Loucy (cell line): ENCODE data around the gene MAP4K3.

ENCODE experiments used
- H2AFZ ChIP-seq: fragments of 200-600 bp; sonication (generic); 2 replicates; pipeline ENCODE4 v1.6.0; 2016; ENCODE audit warnings: antibody characterized with exemption, mild to moderate bottlenecking, low read length, moderate library complexity
- H3F3A ChIP-seq: fragments of 200-600 bp; 2 replicates; pipeline ENCODE4 v1.6.0; 2016; ENCODE audit warnings: antibody characterized with exemption, low read depth, mild to moderate bottlenecking
- H3K27me3 ChIP-seq: fragments of 200-600 bp; sonication (generic); 2 replicates; pipeline ENCODE4 v1.6.1; 2014; ENCODE audit warnings: low read length, mild to moderate bottlenecking; ENCODE audit not compliant: insufficient read depth, poor library complexity, severe bottlenecking
- H3K36me3 ChIP-seq: fragments of 200-600 bp; sonication (generic); 2 replicates; pipeline ENCODE4 v1.6.1; 2016; ENCODE audit warnings: low read length; ENCODE audit not compliant: insufficient read depth
- H3K4me1 ChIP-seq: fragments of 200-600 bp; sonication (generic); 2 replicates; pipeline ENCODE4 v1.5.1; 2014; ENCODE audit warnings: low read length, mild to moderate bottlenecking; ENCODE audit not compliant: insufficient read depth, poor library complexity, severe bottlenecking
- H3K4me2 ChIP-seq: fragments of 200-600 bp; sonication (generic); 2 replicates; pipeline ENCODE4 v1.6.0; 2014; ENCODE audit warnings: antibody characterized with exemption, low read length, low read depth, mild to moderate bottlenecking; ENCODE audit not compliant: poor library complexity, severe bottlenecking
- H3K4me3 ChIP-seq: fragments of 200-600 bp; sonication (generic); 2 replicates; pipeline ENCODE4 v1.5.1; 2014; ENCODE audit warnings: low read length, mild to moderate bottlenecking, mixed read lengths; ENCODE audit not compliant: poor library complexity, severe bottlenecking
- H3K79me2 ChIP-seq: fragments of 200-600 bp; sonication (generic); 2 replicates; pipeline ENCODE4 v1.6.1; 2014; ENCODE audit warnings: low read length; ENCODE audit not compliant: insufficient read depth
- H3K9ac ChIP-seq: fragments of 200-600 bp; sonication (generic); 2 replicates; pipeline ENCODE4 v1.6.0; 2014; ENCODE audit warnings: mild to moderate bottlenecking, low read depth, low read length, moderate library complexity; ENCODE audit not compliant: poor library complexity, severe bottlenecking
- H3K9me2 ChIP-seq: fragments of 200-600 bp; sonication (generic); replicated peaks from 2 replicates; pipeline ENCODE4 v1.6.1; 2016; ENCODE audit warnings: low read depth, low read length, mixed read lengths
- H3K9me3 ChIP-seq: fragments of 200-600 bp; sonication (generic); 2 replicates; pipeline ENCODE4 v1.6.1; 2014; ENCODE audit warnings: mild to moderate bottlenecking, antibody characterized with exemption, low read length, low read depth; ENCODE audit not compliant: insufficient read depth
- H4K20me1 ChIP-seq: fragments of 200-600 bp; sonication (generic); 2 replicates; pipeline ENCODE4 v1.6.0; 2014; ENCODE audit warnings: antibody characterized with exemption, low read length, mild to moderate bottlenecking; ENCODE audit not compliant: insufficient read depth, poor library complexity, severe bottlenecking
- EZH2phosphoT487 ChIP-seq: fragments of 200-600 bp; IDR thresholded peaks from 2 replicates; pipeline ENCODE4 v1.6.1; 2018; ENCODE audit warnings: antibody characterized with exemption, mild to moderate bottlenecking, moderate library complexity, borderline replicate concordance
- TF ChIP-seq, protein P1 (sequence below): fragments of 200-600 bp; sonication (generic); conservative IDR thresholded peaks from 2 replicates; pipeline ENCODE4 v1.5.1; 2014; ENCODE audit warnings: mild to moderate bottlenecking, antibody characterized with exemption, low read length

The MAP4K3 gene

GRCh38 chr2:39484206-39484605 is 47.1 kb upstream of the MAP4K3 start:
- Histone ChIP-seq H3K4me1 (no peaks in the 10 kb centered on the region), H3K79me2 (no peaks in the 10 kb centered on the region), H3F3A (no peaks in the 10 kb centered on the region), H3K9me2 (no peaks in the 10 kb centered on the region), H3K4me2 (no peak overlapping the region), H3K4me3 (no peak overlapping the region), H3K9ac (no peak overlapping the region), H3K36me3 (no peaks in the 10 kb centered on the region), H2AFZ (no peak overlapping the region), H4K20me1 (no peaks in the 10 kb centered on the region), H3K27me3 (no peaks in the 10 kb centered on the region), H3K9me3 (no peaks in the 10 kb centered on the region)
- TF ChIP-seq, protein P1, sequence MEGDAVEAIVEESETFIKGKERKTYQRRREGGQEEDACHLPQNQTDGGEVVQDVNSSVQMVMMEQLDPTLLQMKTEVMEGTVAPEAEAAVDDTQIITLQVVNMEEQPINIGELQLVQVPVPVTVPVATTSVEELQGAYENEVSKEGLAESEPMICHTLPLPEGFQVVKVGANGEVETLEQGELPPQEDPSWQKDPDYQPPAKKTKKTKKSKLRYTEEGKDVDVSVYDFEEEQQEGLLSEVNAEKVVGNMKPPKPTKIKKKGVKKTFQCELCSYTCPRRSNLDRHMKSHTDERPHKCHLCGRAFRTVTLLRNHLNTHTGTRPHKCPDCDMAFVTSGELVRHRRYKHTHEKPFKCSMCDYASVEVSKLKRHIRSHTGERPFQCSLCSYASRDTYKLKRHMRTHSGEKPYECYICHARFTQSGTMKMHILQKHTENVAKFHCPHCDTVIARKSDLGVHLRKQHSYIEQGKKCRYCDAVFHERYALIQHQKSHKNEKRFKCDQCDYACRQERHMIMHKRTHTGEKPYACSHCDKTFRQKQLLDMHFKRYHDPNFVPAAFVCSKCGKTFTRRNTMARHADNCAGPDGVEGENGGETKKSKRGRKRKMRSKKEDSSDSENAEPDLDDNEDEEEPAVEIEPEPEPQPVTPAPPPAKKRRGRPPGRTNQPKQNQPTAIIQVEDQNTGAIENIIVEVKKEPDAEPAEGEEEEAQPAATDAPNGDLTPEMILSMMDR, result no peak
- no peak for TF ChIP-seq EZH2phosphoT487

GRCh38 chr2:39483534-39483933 is 46.4 kb upstream of the MAP4K3 start:
- H3K27me3 ChIP-seq, result no peaks in the 10 kb centered on the region
- no peak overlapping the region for H3K4me2 ChIP-seq
- H3K4me1 ChIP-seq, result no peaks in the 10 kb centered on the region
- H3K9ac ChIP-seq, result no peak overlapping the region
- H3K36me3 ChIP-seq, result no peaks in the 10 kb centered on the region
- 0 out of 2 replicates have a peak, but pooled peaks cover under 1% of the 10 kb centered on the region for H3K9me3 ChIP-seq
- no peaks in the 10 kb centered on the region for H3K79me2 ChIP-seq
- no peaks in the 10 kb centered on the region for H3F3A ChIP-seq
- no peaks in the 10 kb centered on the region for H3K9me2 ChIP-seq
- H4K20me1 ChIP-seq, result no peaks in the 10 kb centered on the region
- H2AFZ ChIP-seq, result no peak overlapping the region
- TF ChIP-seq, protein P1, result no peak
- TF ChIP-seq EZH2phosphoT487, result no peak
- H3K4me3 ChIP-seq, result no peak overlapping the region

GRCh38 chr2:39481611-39482010 is 44.5 kb upstream of the MAP4K3 start:
- Histone ChIP-seq H3F3A (no peaks in the 10 kb centered on the region), H3K4me2 (no peak overlapping the region), H4K20me1 (no peaks in the 10 kb centered on the region), H3K9me3 (peaks cover 10% of the 10 kb centered on the region; the same call in 1 of the 2 replicates), H3K4me3 (no peak overlapping the region), H3K27me3 (no peaks in the 10 kb centered on the region), H3K36me3 (no peaks in the 10 kb centered on the region), H3K9me2 (no peaks in the 10 kb centered on the region), H3K4me1 (no peaks in the 10 kb centered on the region), H2AFZ (no peak overlapping the region), H3K9ac (no peak overlapping the region), H3K79me2 (no peaks in the 10 kb centered on the region)
- TF ChIP-seq, protein P1, result no peak
- TF ChIP-seq EZH2phosphoT487, result no peak
